ENCODE measurements around the gene PLAC8.

- TF ChIP-seq CTCF (IDR thresholded peaks at IDR 0.05; ENCODE audit: control extremely low read depth in 1 of 3, insufficient read depth in 1 of 3, low read depth in 1 of 3, low read length in 3 of 3), result no peak
- TF ChIP-seq CBX5 (IDR thresholded peaks at IDR 0.05; ENCODE audit: low read depth, low read length), result no peak
- TF ChIP-seq EZH2 (IDR thresholded peaks at IDR 0.05; ENCODE audit: low read depth, low read length, severe bottlenecking), result no peak
- TF ChIP-seq YY1 (IDR thresholded peaks at IDR 0.05; ENCODE audit: low read depth, low read length), result no peak
- TF ChIP-seq BRCA1 (IDR thresholded peaks at IDR 0.05; ENCODE audit: low read depth, low read length), result no peak
- TF ChIP-seq TAF1 (IDR thresholded peaks at IDR 0.05; ENCODE audit: low read depth, low read length), result no peak
- TF ChIP-seq CEBPB (IDR thresholded peaks at IDR 0.05; ENCODE audit: low read depth, low read length), result no peak
- TF ChIP-seq ZNF274 (IDR thresholded peaks at IDR 0.05; ENCODE audit: borderline replicate concordance, extremely low read depth, low read length), result no peak
These were observed 47.4 kb downstream of the PLAC8 start for GRCh38 chr4:83067058-83067639.
